HG02840 (cell line): ENCODE data around the gene RCOR1.
A peak's percentile ranks its signal among the peaks of the same experiment; 100 is the strongest.
"Not testable (repeated sequence)": the region's sequence is repeated elsewhere in the genome, so short reads cannot be mapped to it uniquely, and the experiment has no call there.

Experiments
- ATAC-seq: cut with Tn5 transposase; IDR thresholded peaks from one replicate; pipeline ENCODE4 v1.9.1; 2021; ENCODE audit warnings: mild to moderate bottlenecking, moderate library complexity, moderate number of reproducible peaks; ENCODE audit not compliant: unreplicated experiment, low FRiP score

The RCOR1 gene

DNA sequence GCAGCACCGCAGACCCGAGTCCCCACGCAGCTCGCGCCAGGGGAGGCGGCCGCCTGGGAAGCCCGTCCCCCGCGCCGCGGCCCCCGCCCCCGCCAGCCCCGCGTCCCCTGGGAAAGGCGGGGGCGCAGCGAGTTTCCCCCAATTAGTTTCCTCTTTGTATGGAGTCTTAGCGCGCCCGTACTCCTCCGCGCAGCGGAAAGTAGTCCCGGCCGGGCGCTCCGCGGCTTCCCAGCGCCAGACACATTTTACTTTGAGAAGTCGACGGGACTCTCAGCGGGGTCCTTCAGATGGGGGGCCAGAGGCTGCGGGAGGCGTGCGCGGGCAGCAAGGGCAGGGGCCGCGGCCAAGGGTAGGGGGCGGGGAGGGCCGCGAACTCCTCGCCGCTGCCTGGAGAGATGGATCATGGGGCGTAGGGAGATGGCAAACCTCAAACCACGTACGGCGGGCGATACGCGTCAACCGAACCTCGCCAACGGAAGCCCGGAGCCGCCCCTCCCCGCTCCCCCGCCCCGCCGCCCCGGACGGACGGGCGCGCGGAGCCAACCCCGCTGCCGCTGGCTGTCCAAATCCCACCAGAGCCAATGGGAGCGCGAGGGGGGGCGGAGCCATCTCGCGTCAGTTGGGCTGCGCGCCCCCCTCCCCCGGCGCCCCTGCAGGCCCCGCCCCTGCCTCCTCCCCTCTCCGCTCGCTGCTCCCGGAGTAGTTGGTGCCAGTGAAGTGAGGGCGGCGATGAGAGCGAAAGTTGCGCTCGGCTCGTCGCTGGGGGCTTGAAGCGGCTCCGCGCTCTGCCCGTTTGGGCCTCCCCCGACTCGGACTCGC lies at the start of gene RCOR1:
Gene RCOR1 (plus strand): TSS at position 706 of the 819 bp plus-strand sequence. CDS start 238 bp downstream, outside the sequence.
- peak; percentile 73 for ATAC-seq

DNA sequence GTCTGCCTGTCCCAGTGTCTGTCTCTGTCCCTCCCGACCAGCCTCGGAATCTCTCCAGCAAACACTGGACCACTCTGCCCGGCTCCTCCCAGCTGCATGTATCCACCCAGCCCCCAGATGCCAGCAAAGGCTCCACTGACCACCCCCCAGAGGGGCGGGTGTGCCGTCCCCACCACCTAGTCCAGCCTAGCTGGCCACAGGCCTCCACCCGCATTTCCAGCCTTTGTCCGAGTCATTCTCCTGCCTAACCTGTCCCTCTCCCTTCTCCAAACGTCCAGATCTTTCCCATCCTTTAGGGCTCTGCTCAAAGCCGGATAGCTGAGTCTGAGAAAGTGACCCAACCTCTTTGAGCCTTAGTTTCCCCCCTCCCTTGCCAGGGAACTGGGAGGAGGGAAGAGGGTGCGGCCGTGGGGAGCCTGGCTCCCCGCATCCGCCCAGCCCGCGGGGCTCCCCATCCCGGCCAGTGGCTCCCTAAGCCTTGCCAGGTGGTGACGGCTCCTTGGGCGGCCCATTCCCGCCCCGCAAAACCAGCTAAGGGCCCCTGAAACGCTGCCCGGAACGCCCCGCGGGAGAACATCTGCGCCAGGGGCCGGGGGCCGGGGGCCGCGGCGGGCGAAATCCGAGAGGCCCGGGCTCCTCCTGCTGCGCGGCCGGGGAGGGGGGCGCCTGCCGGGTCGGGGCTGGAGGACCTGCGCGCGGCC lies 48.3 kb upstream of the RCOR1 start:
- ATAC-seq: no peak

DNA sequence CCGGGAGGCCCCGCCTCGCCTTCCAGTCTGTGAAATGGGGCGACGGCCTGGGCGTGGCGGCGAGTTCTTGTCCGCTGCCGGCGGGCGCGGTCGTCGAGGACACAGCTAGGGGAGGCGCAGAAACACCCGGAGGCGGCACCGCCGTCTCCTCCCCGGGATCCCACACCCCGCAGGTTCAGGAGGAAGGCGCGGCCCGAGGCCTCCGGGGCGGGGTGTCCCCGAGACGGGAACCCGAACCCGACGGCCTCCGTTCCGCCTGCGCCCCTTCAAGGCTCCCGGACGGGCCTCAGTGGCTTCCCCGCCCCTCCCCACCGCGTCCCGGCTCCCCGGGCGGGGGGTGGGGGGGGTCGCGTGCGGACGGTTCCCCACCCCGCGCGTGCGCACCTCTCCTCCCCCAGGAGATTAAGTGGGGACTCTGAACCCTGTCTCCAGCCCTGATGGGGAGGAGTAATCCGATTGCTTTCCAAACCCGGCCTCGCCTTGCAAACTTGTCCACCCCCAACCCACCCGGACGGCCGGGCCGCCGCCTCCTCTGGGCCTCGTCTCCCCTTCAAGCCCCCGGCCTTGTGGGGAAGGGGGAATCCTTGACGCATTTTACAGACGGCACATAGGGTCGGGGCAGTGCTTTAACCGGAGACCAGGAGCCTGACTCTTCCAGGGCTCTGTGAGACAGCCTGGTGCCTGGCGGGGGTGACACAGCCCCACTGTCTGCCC lies 47.5 kb upstream of the RCOR1 start:
- ATAC-seq: no peak

DNA sequence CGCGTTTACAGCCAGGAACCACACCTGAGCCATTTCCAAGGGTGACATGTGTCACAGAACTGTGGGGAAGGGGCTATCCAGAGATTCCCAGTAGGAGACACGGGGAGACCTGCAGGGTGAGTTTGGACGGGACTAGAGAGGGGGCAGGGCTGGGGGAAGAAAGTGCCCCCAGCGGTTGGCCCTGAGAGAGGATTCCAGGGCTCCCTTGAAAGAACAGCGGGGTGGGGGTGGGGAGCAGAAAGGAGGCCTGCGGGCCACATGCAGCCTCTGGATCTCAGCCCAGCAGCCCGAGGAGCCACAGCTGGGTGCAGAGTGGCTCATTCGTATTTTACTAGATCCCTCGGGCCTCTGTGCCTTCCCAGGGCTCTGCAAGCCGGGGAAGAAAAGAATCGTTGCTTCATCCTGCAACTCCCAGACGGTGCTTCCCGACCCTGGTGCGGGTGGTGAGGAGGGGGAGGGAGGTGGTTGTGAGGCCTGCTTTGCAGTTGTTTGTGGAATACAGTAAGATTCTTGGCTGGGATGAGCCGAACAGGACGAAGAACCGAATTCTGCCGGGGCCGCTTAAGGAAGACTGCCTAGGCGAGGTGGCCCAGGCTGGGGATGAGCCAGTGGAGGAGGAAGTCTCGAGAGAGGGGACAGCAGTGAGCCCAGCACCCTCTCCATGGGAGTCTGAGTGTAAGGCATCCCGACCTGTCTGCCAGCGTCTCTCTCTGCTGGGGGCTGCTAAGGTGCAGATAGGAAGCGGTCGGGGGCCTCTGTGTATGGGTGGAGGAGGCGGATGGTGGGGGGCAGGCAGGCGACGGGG lies 46.8 kb upstream of the RCOR1 start:
- ATAC-seq: no peak

DNA sequence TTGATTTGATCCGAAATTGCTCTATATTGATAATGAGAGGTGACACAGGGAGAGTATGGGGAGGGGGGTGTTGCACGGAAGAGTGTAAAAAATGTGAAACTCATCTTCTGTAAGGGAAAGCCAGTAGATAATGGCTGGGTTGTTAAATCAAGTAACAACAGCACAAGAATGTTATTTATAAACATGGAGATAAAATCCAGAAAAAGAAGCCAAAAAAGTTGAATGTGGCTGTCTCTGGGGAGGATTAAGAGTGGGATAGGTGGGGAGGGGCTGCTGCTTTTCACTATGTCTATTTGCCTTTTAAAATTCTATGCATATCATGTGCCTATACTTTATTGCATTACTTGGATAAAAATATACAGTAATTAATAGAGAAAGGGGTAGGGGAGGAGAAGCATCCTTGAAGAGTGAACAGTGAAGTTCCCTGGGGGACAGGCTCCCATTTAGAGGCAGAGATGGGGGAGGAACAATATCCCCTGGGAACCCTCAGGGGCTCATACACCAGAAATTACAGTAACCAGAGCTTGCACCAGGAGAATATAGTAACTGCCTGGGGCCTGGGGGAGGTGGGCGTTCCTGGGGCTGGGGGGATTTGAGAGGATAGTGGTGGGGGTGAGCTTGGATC lies 43.7 kb upstream of the RCOR1 start:
- ATAC-seq: no peak

DNA sequence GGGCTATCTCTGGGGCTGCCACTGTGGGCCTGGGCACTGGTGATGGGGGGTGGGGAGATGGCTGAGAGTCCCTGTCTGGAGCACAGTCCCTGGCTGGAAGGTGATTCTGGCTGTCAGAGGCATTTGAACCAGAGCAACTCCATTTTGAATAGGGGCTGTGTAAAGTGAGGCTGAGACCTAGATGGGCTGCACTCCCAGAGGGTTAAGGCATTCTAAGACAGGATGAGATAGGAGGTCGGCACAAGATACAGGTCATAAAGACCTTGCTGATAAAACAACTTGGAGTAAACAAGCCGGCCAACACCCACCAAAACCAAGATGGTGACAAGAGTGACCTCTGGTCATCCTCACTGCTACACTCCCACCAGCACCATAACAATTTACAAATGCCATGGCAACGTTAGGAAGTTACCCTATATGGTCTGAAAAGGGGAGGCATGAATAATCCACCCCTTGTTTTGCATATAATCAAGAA lies 41.5 kb upstream of the RCOR1 start:
- ATAC-seq: not testable (repeated sequence)

DNA sequence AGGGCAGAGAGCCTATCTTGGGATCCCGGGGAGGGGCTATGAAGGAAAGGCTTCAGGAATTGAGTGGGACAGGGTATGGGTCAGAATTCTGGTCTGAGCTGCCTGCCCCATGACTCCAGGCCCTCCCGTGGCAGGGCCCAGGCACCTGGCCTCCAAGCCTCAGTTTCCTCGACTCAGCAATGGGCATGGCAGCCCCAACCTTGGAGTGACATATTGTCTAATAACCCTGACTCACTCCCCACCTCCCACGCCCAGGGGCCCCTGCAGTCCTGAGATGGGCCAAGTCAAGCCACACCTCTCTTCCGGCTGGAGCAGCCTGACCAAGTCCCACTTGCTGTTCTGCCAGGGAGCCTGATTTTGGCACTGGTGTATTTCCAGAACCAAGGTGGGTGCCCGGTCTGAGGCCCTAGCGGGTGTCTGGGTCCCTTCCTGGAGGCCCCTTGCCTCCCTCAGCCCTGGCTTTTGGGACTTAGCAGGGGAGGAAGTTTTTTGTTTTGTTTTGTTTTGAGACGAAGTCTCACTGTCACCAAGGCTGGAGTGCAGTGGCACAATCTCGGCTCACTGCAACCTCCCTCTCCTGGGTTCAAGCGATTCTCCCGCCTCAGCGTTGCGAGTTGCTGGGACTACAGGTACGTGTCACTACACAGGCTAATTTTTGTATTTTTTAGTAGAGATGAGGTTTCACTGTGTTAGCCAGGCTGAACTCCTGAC lies 40.3 kb upstream of the RCOR1 start:
- no peak for ATAC-seq

DNA sequence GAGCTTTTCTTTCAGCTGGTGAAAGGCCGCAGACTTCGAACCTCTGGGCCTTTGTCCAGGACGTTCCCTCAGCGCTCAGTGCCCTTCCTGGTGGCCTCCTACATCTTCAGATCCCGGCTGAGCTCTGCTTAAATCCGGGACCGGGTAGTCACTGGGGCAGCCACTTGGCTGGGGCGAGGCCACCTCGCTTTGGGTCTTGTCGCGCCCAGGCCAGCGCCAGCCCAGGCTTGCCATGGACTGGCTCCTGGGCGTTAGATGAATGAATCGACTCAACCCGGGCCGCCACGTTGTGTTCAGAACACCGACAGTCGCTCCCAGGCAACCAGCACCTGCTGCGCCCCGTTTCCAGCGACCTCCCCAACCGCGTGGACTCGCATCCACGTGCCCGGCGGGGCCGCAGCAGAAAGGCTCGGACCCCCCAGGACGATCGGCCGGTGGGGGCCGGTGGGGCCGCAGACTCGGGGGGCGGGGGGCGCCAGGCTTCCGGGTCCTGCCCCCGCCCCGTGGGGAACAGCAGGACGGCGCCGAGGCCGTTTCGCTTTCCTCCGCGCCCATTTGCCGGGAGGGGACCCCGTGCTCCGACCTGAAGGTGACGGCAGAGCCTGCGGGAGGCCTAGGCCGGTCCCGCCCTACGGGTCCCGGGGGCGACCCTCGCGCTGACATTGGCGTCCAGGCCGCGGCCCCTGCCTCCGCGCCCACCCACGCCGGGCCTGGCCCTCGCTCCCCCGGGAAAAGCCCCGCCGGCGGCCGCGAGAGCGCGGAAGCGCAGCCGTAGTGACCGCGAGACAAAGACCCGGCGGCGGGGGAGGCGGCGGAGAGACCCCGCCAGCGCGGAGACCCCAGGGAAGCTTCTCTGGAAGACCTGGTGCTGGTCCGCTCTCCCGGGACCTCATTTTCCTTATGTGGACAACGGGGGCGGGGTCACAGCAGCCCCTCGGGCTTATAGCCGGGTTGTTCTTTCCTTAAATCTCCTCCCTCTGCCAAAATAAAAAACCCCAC lies 37.3 kb upstream of the RCOR1 start:
- no peak for ATAC-seq

DNA sequence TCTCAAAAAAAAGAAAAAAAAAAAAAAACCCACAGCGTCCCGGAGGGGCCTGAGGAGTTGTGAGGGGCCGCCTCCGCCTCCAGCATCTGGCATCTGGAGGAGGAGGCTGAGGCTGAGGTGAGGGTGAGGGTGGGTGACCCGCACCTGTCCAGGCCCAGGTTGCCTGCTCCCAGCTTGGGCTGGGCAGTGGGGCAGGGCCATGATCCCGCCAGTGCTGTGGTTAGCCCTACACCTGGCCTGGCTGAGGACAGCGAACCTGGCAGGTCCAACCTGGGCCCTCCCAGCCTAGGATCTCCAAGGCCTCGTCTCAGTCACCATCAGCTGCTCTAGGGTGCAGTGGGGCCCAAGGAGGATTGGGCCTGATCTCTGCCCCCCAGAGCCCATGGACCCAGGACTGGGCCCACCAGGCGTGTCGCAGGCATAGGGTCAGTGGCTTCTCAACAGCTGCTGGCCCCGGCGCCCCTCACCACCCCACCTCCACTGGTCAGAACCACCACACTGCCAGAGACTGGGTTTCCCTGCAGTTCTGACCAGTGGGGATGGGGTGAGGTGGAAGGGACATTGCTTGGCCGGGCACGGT lies 36.3 kb upstream of the RCOR1 start:
- ATAC-seq: no peak

DNA sequence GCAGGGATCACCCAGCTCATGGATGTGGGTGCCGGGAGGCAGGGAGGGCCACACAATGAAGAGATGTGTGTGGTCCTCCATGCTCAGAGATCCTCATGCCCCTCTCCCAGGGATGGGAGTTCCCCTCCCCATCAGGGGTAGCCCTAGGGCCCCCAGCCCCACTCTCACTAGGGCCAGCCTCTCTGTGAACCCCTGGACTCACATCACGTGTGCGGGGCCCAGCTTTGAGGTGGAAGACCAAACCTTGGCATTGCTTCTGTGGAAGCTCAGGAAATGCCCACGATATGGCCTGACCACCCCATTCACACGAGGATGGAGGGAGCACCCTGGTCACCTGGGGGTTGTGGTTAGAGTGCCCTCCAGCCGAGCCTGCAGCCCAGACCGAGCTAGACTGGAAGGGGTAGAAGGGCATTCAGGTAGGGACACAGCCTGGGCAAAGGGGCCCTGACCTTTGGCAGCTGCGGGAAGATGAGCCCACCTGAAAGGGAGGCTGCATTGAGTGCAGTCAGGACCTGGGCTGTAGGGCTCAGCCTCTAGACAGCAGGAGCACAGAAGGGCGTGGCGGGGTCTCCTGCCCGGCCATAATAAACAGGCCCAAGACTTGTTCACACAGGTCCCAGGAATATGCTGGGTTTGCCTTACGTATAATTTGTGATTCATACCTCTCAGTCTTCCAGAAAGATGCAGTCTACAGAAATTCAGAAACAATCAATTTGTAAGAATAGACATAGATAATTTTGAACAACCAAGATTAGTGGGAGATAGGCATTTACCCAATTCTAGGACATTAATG lies 34.8 kb upstream of the RCOR1 start:
- ATAC-seq: no peak

DNA sequence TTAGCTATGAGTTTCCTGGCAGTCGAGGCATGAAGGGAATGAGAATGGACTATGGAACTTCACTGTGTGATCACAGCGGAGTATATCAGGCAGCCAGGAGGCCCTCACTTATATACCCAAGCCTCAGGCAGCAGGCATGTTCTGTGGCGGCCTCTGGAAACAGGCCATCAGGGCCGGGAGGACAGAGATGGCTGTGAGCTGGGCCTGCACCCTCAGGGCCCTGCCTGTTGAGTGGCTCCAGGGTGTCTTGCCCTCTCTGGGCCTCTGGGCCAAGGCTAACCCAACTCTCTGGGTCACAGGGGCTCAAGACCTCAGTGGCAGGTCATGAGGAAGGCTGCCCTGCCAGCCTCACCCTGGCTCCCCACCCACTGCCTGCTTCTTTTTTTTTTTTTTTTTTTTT lies 33.9 kb upstream of the RCOR1 start:
- ATAC-seq: no peak

DNA sequence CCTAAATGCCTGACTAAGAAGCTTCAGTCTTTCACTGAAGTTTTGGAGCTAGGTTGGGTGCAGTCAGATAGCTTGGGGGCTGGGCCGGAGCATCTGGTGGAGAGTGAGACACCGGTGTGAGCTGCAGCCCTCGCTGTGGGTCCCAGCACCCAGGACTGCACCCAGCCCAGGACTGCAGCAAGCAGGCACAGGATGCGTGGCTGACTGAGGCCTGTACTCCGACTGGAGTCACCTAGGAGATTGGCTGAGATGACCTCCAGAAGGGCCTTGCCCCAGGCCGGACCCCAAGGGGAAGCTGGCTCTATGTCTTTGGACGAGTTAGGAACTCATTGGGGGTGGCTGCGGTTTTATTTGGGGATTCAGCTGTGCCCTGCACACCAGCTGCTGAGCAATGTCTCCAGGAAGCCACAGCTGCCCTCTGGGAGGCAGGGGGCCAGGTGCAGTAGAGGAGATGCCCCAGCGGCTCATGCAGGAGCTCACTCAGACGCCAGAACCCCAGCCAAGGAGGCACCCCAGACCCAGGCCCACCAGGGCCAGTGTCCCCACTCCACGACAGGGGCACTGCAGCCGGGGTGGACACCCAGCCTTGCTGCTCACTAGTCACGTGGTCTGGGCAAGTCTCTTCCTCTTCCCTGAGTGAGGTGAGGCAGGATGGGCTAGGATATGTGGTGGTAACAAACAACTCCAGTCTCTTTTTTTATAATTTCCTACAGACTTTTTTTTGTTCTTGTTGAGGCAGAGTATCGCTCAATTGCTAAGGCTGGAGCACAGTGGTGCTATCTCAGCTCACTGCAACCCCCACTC lies 31.8 kb upstream of the RCOR1 start:
- no peak for ATAC-seq

DNA sequence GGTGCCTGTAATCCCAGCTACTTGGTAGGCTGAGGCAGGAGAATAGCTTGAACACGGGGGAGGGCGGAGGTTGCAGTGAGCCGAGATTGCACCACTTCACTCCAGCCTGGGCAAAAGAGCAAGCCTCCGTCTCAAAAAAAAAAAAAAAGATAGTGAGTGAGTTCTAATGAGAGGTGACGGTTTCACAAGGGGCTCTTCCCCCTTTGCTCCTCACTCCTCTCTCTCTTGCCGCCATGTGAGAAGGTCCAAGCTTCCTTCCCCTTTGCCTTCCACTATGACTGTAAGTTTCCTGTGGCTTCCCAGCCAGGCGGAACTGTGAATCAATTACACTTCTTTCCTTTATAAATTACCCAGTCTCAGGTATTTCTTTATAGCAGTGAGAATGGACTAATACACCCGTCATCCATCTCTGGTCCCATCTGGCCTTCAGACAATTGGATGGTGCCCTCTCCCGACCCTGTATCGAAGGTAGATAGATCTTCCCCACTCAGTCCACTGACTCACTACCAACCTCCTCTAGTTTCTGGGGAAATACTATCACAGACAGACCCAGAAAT lies 27.0 kb upstream of the RCOR1 start:
- ATAC-seq: no peak

DNA sequence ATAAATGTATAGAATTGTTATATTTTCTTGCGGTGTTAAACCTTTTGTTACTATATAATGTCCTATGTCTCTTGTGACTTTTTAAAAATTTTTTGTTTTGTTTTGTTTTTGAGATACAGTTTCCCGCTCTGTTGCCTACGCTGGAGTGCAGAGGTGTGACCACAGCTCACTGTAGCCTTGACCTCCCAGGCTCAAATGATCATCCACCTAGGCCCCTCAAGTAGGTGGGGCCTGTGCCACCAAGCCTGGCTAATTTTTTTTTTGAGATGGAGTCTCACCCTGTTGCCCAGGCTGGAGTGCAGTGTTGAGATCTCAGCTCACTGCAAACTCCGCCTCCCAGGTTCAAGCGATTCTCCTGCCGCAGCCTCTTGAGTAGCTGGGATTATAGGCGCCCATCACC lies 26.5 kb upstream of the RCOR1 start:
- no peak for ATAC-seq

DNA sequence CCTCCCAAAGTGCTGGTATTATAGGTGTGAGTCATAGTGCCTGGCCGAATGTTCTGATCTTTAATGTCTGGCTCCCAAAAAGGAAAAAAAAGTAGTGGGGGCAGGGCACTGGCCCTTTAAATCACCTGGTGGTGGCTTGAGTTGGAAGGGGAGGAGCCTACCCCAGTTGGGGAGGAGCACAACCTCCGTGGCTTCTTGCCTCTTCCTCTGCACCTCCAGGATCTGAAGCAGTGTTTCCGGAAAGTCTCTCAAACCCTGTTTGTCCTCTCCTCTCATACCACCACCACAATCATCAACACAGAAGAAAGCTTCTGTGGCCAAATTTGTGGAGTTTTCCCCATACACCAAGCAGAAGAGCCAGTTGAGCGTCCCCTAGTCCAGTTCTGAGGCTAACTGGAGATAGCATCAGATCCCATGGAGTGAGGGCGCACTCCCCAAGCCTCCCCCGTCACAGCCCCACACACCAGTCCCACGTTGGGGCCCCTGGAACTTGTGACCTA lies 24.3 kb upstream of the RCOR1 start:
- ATAC-seq: no peak
